ENCODE measurements around the gene GNPTG.

DNA sequence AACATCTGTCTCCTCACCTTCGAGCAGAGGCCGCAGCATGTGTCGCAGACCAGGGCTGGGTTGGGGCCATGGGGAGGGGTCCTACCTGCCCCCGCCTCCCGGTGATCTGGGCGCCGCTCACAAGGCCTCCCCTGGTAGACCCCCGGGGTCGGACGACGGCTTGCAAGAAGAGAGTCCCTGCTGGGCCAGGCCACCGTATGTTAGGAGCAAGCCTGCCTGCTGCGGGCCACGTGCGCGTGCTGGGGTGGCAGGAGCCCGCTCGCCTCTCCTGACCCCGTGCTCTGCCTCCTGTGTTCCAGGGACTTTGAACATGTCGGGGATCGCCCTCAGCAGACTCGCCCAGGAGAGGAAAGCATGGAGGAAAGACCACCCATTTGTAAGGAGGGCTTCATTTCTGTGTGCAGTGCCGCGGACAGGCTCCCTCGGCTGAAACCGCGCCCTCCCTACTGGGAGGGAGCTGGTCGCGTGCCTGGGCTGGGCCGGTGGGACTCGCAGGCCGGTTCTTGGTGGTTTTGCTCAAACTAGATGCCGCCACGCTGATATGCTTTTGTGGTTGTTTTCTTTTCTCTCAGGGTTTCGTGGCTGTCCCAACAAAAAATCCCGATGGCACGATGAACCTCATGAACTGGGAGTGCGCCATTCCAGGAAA is 37.9 kb upstream of the GNPTG start:
- no peak for TF ChIP-seq EZH2 (IDR thresholded peaks at IDR 0.05)
- TF ChIP-seq, protein P1, sequence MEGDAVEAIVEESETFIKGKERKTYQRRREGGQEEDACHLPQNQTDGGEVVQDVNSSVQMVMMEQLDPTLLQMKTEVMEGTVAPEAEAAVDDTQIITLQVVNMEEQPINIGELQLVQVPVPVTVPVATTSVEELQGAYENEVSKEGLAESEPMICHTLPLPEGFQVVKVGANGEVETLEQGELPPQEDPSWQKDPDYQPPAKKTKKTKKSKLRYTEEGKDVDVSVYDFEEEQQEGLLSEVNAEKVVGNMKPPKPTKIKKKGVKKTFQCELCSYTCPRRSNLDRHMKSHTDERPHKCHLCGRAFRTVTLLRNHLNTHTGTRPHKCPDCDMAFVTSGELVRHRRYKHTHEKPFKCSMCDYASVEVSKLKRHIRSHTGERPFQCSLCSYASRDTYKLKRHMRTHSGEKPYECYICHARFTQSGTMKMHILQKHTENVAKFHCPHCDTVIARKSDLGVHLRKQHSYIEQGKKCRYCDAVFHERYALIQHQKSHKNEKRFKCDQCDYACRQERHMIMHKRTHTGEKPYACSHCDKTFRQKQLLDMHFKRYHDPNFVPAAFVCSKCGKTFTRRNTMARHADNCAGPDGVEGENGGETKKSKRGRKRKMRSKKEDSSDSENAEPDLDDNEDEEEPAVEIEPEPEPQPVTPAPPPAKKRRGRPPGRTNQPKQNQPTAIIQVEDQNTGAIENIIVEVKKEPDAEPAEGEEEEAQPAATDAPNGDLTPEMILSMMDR (IDR thresholded peaks at IDR 0.05) = no peak
